GM23338 (cell line): ENCODE data around the gene CEACAM18.

Experiments used
- CREB1 ChIP-seq: fragments of 250-450 bp; sonication (Bioruptor Pico); IDR thresholded peaks from 2 replicates; pipeline ENCODE4 v1.5.0; 2020; ENCODE audit warnings: low read depth, mild to moderate bottlenecking, moderate library complexity
- EZH2 ChIP-seq: fragments of 200-600 bp; sonication (generic); IDR thresholded peaks from one replicate; pipeline ENCODE4 v1.8.0; 2017; ENCODE audit warnings: antibody characterized with exemption, mild to moderate bottlenecking, low read depth; ENCODE audit not compliant: unreplicated experiment
- EZH2phosphoT487 ChIP-seq: fragments of 200-600 bp; sonication (generic); IDR thresholded peaks from one replicate; pipeline ENCODE4 v1.8.1; 2018; ENCODE audit warnings: antibody characterized with exemption; ENCODE audit not compliant: unreplicated experiment
- JUNB ChIP-seq: IDR thresholded peaks from one replicate; pipeline ENCODE4 v1.6.1; 2016; ENCODE audit warnings: antibody characterized with exemption; ENCODE audit not compliant: unreplicated experiment
- POLR2AphosphoS5 ChIP-seq: IDR thresholded peaks from 2 replicates; pipeline ENCODE4 v1.6.1; 2016; ENCODE audit warnings: antibody characterized with exemption, low read depth
- STAT1 ChIP-seq: IDR thresholded peaks from one replicate; pipeline ENCODE4 v1.6.1; 2016; ENCODE audit warnings: antibody characterized with exemption; ENCODE audit not compliant: unreplicated experiment
- TF ChIP-seq, protein P1 (sequence below), 2 experiments: fragments of 200-600 bp in 1 of 2; sonication (generic) in 1 of 2; conservative IDR thresholded peaks; 2 replicates each; pipeline versions ENCODE4 v1.5.1 to v1.6.1; 2016 to 2017; ENCODE audit warnings: antibody characterized with exemption in 2 of 2, low read depth in 2 of 2, mild to moderate bottlenecking in 2 of 2, moderate library complexity in 1 of 2
- TF ChIP-seq, protein P2 (sequence below): fragments of 250-450 bp; sonication (Bioruptor Pico); IDR thresholded peaks from 2 replicates; pipeline ENCODE4 v1.5.0; 2020; ENCODE audit warnings: mild to moderate bottlenecking, moderate library complexity
- TF ChIP-seq, protein P3 (sequence below): IDR thresholded peaks from one replicate; pipeline ENCODE4 v1.6.1; 2018; ENCODE audit warnings: antibody characterized with exemption; ENCODE audit not compliant: unreplicated experiment

DNA sequence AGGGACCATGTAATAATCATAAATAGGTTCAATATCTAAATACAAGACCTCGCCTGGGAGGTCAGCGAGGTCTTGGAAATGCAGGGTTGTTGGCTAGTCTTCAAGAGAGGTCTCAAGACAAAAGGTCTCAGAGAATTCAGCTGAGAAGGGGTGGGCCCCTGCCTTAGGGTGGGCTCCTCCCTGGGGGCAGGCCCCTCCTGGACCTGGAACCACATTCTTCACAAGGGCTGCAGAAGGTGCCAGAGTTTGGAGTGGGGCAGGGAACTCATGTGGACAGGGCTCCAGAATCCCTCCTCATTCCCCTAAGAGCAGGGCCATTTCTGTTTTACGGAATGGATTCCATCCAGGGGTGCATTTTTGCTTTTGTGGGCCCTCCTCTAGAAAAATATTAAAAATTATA, 10.2 kb downstream of the CEACAM18 start:
- TF ChIP-seq, protein P1, sequence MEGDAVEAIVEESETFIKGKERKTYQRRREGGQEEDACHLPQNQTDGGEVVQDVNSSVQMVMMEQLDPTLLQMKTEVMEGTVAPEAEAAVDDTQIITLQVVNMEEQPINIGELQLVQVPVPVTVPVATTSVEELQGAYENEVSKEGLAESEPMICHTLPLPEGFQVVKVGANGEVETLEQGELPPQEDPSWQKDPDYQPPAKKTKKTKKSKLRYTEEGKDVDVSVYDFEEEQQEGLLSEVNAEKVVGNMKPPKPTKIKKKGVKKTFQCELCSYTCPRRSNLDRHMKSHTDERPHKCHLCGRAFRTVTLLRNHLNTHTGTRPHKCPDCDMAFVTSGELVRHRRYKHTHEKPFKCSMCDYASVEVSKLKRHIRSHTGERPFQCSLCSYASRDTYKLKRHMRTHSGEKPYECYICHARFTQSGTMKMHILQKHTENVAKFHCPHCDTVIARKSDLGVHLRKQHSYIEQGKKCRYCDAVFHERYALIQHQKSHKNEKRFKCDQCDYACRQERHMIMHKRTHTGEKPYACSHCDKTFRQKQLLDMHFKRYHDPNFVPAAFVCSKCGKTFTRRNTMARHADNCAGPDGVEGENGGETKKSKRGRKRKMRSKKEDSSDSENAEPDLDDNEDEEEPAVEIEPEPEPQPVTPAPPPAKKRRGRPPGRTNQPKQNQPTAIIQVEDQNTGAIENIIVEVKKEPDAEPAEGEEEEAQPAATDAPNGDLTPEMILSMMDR (conservative IDR thresholded peaks at IDR 0.05; ENCODE audit: low read depth in 2 of 2), result no peak
- no peak for TF ChIP-seq EZH2
- TF ChIP-seq POLR2AphosphoS5, result no peak
- TF ChIP-seq JUNB, result no peak
- TF ChIP-seq, protein P2, sequence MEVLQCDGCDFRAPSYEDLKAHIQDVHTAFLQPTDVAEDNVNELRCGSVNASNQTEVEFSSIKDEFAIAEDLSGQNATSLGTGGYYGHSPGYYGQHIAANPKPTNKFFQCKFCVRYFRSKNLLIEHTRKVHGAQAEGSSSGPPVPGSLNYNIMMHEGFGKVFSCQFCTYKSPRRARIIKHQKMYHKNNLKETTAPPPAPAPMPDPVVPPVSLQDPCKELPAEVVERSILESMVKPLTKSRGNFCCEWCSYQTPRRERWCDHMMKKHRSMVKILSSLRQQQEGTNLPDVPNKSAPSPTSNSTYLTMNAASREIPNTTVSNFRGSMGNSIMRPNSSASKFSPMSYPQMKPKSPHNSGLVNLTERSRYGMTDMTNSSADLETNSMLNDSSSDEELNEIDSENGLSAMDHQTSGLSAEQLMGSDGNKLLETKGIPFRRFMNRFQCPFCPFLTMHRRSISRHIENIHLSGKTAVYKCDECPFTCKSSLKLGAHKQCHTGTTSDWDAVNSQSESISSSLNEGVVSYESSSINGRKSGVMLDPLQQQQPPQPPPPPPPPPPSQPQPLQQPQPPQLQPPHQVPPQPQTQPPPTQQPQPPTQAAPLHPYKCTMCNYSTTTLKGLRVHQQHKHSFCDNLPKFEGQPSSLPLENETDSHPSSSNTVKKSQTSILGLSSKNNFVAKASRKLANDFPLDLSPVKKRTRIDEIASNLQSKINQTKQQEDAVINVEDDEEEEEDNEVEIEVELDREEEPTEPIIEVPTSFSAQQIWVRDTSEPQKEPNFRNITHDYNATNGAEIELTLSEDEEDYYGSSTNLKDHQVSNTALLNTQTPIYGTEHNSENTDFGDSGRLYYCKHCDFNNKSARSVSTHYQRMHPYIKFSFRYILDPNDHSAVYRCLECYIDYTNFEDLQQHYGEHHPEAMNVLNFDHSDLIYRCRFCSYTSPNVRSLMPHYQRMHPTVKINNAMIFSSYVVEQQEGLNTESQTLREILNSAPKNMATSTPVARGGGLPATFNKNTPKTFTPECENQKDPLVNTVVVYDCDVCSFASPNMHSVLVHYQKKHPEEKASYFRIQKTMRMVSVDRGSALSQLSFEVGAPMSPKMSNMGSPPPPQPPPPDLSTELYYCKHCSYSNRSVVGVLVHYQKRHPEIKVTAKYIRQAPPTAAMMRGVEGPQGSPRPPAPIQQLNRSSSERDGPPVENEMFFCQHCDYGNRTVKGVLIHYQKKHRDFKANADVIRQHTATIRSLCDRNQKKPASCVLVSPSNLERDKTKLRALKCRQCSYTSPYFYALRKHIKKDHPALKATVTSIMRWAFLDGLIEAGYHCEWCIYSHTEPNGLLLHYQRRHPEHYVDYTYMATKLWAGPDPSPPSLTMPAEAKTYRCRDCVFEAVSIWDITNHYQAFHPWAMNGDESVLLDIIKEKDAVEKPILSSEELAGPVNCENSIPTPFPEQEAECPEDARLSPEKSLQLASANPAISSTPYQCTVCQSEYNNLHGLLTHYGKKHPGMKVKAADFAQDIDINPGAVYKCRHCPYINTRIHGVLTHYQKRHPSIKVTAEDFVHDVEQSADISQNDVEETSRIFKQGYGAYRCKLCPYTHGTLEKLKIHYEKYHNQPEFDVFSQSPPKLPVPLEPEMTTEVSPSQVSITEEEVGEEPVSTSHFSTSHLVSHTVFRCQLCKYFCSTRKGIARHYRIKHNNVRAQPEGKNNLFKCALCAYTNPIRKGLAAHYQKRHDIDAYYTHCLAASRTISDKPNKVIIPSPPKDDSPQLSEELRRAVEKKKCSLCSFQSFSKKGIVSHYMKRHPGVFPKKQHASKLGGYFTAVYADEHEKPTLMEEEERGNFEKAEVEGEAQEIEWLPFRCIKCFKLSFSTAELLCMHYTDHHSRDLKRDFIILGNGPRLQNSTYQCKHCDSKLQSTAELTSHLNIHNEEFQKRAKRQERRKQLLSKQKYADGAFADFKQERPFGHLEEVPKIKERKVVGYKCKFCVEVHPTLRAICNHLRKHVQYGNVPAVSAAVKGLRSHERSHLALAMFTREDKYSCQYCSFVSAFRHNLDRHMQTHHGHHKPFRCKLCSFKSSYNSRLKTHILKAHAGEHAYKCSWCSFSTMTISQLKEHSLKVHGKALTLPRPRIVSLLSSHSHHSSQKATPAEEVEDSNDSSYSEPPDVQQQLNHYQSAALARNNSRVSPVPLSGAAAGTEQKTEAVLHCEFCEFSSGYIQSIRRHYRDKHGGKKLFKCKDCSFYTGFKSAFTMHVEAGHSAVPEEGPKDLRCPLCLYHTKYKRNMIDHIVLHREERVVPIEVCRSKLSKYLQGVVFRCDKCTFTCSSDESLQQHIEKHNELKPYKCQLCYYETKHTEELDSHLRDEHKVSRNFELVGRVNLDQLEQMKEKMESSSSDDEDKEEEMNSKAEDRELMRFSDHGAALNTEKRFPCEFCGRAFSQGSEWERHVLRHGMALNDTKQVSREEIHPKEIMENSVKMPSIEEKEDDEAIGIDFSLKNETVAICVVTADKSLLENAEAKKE (CRISPR knock-in tag), result no peak
- no peak for TF ChIP-seq EZH2phosphoT487
- no peak for TF ChIP-seq STAT1
- TF ChIP-seq, protein P3, sequence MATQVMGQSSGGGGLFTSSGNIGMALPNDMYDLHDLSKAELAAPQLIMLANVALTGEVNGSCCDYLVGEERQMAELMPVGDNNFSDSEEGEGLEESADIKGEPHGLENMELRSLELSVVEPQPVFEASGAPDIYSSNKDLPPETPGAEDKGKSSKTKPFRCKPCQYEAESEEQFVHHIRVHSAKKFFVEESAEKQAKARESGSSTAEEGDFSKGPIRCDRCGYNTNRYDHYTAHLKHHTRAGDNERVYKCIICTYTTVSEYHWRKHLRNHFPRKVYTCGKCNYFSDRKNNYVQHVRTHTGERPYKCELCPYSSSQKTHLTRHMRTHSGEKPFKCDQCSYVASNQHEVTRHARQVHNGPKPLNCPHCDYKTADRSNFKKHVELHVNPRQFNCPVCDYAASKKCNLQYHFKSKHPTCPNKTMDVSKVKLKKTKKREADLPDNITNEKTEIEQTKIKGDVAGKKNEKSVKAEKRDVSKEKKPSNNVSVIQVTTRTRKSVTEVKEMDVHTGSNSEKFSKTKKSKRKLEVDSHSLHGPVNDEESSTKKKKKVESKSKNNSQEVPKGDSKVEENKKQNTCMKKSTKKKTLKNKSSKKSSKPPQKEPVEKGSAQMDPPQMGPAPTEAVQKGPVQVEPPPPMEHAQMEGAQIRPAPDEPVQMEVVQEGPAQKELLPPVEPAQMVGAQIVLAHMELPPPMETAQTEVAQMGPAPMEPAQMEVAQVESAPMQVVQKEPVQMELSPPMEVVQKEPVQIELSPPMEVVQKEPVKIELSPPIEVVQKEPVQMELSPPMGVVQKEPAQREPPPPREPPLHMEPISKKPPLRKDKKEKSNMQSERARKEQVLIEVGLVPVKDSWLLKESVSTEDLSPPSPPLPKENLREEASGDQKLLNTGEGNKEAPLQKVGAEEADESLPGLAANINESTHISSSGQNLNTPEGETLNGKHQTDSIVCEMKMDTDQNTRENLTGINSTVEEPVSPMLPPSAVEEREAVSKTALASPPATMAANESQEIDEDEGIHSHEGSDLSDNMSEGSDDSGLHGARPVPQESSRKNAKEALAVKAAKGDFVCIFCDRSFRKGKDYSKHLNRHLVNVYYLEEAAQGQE, result no peak
- TF ChIP-seq CREB1 (CRISPR knock-in tag), result no peak
